AML-193 (cell line): ENCODE data around the gene FANCE.

ENCODE experiments used
- DNase-seq, 2 experiments: peaks; one replicate each; lab custom pipeline; 2025; lab: John Stamatoyannopoulos, UW

FANCE gene

DNA sequence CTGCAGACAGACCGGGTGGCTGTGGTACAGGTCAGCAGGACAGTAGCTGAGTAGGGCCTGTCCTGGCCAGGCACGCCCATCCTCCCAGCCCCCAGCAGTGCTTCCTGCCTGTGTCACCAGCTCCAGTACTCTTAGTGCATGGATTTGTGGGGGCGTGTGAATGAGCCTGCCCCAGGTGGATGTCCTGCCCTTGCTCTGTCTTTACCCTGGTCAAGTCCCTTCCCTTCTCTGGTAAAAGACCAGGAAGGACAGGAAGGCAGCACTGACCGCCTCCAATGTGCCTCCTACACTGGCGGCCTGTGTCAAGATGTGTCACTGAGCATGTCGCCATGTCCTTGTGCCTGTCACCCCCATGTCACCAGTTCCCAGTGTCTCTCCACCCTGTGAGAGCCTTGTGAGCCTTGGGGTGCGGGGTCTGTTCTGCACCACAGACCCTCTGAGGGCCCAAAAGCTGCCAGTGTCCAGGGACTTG, 32.8 kb downstream of the FANCE start:
- DNase-seq = no peak

DNA sequence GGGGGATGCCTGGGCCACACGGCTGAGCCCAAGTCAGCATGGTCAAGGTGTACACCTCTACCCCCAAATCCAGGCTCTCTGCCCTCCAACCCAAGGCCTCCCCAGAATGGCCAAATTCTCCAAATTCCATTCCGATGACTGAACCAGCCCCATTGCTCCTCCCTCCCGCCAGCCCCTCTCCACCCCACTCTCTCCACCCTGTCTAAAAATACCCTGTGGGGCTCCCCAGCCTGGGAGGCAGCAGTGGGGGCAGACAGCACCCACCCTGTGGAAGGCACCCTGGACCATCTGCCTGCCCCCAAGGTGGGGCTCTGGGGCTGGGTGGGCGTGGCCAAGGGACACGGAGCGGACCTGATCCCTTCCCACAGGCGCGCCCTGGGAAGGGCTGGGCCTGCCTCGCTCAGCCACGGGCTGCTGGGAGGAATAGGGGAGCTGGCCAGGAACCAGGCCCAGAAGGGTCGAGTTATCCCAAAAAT, 33.3 kb downstream of the FANCE start:
- no peak for DNase-seq

DNA sequence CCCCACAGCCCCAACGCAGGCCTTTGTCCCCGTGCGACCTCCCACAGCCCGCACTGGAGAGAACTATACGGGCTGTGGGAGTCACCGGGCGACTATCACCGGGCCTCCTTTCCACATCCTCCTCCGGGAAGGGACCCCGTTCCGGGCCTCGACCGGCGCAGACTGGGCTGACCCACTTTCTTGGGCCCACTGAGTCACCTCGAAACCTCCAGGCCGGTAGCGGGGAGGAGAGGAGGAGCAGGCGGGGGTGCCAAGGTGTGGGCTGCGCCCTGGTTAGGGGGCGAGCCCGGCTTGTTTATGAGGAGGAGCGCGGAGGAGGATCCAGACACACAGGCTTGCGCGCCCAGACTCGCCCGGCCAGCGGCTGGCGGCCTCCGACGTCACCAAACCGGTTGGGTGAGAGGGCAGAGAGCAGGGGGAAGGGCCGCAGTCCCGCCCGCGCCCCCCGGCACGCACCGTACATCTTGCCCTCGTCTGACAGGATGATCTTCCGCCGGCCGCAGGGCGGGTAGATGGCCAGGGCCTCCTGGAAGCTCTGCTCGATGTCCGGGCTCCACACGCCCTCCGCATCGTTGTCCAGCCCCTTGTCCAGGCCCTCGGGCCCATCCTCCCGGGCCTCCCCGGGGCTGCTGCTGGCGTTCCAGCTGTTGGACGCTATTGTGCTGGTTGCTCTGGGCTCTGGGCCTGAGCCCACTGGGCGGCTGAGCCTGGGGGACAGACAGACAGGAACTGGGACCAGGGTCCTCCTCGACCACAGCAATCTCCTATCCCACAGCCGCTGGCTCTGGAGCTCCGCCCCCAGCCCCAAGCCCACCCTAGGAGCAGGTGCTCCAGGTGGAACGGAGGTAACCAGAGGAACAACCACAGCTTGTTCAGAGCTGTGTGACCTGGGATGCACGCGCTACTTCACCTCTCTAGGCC, 34.1 kb downstream of the FANCE start:
- no peak for DNase-seq

DNA sequence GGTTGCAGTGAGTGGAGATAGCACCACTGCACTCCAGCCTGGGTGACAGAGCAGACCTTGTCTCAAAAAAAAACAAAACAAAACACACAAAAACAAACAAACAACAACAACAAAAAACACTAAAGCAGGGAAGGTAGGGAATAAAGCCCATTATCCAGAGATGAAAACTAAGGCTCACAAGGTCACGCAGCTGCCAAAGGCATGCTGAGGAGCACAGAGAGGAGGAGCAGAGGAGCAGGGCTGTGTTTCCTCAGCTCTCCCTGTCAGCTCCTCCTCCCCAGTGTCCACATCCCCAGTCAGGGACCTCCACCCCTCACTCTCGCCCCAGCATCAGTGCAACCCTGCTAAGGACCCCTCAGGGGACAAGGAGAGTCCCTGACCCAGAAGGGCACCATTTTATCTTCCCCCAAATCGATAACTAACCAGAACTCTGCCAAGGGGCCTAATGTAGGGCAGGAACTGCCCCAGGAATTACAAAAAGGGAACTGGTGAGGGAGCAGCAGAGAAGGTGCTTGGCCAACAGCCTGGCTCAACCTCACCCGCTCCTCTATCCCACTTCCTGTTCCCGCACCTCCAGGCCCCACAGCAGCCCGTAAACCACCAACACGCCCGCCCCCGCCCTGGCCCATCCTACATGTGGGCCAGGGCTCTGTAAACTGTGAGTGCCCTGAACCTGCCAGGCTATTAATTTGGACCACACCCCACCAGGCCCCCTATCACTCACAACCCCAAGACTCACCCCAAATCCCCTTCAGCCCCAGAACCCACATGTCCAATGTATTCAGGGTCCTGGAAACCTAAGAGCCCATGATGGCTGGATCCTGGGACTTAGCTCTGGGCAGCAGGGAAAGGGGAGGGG, 35.7 kb downstream of the FANCE start:
- peak; percentile 86 to 92 for DNase-seq

DNA sequence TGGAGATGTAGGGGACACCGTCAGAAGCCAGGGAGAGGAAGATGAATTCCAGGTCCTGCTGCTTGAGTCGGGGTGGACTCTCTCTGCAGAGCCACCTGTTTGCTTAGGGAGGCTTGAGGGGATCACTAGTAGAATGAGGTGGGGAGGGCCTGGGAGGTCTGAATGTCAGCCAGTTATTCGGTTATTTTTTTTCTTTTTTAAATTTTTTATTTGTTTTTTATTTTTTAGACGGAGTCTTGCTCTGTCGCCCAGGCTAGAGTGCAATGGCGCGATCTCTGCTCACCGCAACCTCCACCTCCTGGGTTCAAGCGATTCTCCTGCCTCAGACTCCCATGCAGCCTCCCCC, 36.4 kb downstream of the FANCE start:
- DNase-seq = no peak

DNA sequence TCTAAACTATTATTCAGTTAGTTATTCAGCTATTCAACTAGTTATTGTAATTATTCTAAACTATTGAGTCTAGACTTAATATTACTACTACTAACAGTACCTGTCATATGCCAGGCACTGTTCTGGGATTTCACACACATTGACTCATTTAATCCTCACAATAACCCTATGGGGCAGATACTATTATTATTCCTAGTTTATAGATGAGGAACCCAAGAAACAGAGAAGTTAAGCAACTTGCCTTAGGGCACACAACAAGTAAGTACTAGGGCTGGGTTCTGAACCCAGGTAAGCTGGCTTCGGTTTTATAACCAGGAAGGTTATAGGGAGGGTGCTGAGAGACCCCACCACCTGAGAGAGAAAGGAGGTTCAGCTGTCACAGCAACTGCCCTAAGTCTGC, 36.9 kb downstream of the FANCE start:
- DNase-seq = peak in 1 of 2 experiments; percentile 29

DNA sequence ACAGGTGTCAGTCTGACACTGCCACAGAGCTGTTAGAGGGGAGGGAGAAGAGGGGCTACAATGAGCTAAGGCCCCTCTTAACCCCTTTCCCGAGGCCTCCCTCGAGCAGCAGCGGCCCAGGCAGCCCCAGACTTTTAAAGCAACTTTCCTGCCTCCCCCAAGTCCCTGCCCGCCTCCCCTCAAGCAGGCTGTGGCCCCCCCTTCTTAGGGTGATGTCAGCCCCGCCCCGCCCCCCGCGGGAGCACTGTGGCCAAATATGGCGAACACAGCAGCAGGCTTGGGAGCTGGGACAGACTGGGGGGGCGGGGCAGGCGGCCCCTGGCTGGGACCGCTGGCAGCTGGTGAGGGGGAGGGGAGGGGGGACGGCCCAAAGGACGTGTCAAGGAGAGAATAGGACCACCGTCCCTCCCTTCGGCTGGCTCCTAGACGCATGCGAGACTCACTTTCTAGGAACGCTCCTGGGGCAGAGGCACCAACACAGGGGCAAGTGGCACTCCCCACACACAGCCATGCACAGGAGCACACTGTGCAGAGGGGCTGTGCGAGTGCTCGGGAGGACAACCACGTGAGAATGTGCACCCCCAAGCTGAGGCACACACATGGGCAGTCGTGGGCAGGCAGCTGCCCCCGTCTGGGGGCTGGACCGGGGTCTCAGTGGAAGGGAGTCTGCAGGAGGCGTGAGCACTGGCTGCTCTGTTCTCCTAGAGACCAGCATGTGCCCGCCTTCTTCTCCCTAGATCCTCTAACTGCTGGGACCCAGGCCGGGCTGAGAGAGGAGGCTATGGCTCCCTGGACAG, 38.1 kb downstream of the FANCE start:
- no peak for DNase-seq

DNA sequence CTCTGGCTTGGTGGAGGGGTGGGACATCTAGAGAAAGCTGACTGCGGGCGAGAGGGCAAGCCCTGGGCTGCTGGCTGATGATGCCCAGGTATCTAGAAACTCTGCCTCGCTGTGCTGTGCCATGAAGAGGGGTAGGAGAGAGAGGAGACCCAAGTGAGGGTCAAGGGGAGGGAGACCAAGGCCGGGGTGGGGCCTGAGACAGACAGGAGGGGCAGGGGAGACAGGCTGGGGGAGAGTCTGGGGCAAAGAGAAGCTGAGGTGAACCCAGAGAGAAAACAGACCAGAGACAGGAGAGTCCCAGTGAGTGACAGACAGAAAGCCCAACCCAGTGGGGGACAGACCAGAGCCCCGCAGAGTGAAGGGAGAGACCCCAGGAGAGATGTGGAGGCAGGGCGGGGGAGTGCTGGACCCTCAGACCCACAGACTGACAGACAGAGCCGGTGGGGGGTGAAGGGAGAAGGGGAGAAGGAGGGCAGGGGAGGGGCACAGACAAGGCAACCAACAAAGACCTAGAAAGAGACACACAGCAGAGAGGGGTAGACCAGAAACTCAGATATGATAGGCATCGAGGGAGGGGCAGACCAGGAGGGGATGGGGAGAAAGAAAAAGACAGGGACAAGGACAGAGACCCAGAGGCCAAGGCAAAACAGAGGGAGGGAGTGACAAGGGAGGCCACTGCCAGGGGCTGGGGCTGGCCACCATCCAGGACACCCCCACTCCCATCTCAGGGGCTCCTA, 38.9 kb downstream of the FANCE start:
- DNase-seq = no peak

DNA sequence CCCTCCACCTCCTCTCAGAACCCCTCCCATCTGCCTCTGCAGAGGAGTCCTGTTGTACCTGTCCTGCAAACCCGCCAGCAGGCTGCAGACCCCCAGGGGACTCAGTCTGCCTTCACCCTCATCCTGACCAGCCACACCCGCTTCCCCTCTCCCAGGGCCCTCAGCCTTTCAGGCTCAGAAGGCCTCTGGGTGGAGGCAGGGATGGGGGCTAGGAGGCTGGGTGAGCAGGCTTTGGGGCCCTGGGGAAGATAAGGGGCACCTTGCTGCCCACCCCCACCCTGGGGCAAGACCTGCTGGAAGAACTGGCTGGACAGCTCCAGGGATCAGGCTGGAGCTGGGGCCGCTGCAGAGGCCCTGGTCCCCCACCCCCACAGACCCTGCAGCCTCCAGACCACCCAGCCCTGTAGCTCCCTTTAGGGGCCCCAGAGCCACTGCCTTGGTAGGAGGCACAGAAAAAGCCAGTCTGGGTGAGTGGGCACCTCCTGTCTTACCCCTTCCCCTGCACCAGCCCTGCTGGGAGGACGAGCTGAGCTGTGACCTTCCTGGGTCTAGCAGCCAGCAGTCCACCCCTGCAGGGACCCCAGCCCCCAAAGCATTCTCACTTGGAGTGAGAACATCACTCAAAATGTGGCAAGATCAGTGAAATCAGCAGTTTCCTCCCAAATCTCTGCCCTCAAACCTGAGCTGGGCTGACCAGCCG, 39.6 kb downstream of the FANCE start:
- DNase-seq = no peak

DNA sequence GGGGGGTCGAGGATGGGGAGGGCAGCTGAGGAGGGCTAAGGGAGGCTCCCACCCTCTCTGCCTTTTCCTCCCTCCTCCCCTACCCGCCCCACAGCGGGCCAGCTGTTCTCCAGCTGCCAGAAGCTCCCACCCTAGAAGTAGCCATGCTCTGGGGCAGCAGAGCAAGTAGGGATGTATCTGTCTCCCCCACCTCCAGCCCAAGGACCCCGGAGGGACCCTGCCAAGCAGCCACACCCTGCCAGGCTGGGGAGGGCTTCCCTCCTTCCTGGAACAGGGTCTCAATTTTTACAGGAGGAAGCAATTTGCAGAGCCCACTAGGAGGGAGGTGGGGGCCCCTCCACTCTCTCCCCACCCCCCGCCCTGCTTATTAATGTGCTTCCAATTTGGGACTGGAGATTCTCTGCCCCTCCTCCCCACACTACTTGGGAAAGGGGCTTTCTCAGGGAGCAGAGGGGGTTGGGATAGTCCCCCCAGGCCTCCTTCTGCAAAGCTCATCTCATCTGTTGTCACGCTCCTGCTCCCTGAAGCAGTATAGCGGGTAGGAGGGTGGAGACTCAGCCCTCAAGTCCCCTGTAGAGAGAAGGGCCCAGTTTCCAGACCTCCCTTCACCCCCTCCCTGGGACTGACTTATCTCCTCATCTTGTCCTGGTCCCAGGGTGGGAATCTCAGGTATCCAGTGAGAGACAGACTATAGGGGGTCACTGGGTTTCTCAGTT, 40.3 kb downstream of the FANCE start:
- no peak for DNase-seq

DNA sequence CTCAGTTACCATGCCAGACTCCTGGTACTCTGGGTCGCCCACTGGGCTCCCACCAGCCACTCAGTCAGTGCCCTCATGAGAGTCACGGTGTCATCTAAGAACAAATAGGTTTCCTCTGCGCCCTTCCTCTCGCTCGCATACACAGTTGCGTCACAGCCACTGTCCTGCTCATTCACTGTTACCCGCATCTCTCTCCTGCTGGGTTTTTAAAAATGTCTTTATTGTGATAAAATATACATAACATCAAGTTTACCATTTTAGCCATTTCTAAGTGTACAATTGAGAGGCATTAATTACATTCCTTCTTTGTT, 40.8 kb downstream of the FANCE start:
- no peak for DNase-seq

DNA sequence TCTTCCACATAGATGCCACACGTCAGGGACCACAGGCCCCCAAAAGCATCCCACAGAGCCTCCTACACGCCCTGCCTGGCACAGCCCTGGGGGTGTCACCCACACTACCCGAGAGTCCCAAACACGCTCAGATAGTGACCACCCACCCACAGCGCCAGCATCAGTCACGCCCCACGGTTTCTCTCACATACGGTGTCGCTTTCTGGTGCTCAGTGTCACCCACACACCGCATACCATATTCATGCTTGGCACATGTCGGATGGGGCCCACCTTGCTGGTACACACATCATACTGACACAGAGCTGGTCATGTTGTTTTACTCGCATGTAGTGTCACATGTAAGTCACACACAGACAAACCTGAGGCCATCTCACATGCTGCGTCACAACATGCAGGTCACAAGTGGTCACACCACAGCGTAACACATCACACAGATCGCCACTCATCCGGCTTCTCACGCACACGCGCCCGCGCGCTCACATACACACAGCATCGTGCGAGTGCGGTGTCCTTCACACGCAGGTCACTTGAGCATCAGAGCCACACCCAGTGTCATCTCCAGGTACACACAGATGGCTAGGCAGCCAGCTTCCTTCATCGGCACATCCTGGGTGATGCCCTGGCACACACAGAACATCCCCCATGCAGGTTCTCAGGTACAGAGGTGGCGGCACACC, 41.3 kb downstream of the FANCE start:
- no peak for DNase-seq

DNA sequence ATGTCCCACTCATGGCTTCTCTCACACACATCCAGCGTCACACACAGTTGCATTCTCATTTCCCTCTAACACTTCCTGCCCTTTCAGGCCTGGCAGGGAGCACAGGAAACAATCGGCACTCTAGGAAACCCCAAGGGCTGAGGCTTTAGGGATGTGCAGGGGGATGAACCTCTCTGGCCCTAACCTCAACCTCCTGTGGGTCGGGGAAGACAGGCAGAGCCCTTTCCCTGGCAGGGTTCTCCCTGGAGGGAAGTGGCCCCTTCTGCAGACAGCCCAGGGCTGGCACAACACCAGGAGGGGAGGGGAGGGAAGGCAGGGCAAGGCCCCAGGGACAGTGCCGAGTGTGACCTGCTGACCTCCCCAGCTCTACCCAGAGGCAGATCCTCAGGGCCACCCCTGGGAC, 42.0 kb downstream of the FANCE start:
- DNase-seq = peak; percentile 50 to 54

DNA sequence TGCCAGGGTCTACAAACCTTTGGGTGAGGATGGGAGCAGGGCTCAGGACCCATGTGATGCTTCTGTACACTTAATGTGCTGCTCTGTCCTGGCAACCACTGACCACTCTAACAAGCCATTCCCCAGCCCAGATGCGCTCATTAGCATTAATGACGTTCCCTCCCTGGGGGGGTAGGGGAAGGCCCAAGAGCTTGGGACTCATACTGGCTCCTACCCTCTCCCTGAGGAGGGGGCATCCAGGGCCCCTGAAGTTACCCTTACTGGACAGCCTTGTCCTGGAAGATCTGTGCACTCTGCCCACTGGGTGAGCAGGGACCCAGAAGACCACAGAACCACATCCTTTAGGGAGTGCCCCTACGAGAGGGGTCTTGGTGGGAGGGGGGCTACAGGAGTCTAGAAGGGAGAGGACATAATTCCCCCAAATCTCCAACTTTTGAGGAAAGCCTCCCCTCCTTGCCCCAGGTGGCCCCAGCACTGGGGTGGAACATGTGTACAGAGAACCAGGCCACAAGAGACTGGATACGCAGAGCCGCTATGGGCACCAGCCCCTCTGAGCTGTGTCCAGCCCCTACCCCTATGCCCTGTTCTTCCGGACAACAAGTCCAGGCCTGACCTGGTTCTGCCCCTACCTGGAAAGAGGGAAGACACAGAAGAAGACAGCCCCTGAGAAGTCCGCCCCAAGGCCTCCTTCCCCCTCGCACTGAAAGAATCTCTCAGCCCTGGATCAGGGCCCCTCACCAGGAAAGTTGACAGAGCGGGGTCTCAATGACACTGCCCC, 43.3 kb downstream of the FANCE start:
- no peak for DNase-seq

DNA sequence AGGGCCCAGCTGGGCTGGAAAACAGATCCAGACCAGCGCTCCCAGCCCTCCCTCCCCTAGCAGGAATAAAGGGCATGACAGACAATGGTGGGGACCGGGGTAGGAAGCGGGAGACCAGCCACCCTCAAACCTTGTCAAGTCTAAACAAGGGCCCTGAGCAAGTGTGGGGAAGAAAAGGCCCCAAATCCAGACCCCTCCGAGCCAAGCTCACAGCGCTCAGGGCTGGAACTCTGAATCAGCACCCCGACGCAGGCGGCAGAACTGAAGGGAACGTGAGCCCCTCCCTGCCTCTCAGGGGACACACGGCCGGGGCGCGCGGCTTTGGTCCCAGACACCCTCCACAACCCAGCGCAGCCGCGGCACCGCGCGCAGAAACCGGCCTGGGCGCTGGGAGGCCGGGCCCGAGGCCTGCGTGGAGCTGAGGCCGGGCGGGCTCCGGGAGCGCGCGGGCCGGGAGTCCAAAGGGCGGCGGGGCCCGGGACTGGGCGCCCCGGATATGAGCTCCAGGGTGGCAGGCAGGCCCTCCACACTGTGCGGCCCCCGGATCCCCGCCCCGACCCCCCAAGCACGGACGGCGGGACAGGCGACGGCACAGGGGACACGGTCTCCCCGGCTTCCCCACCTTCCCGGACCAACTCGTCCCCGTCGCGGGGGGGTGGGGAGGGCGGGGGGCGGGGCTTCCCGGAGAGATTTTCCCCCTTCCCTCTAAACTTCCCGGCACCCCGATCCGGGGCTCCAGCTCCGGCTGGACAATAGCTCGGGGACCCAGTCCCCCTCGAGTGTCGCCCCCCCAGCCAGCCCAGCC, 44.1 kb downstream of the FANCE start:
- DNase-seq = no peak

DNA sequence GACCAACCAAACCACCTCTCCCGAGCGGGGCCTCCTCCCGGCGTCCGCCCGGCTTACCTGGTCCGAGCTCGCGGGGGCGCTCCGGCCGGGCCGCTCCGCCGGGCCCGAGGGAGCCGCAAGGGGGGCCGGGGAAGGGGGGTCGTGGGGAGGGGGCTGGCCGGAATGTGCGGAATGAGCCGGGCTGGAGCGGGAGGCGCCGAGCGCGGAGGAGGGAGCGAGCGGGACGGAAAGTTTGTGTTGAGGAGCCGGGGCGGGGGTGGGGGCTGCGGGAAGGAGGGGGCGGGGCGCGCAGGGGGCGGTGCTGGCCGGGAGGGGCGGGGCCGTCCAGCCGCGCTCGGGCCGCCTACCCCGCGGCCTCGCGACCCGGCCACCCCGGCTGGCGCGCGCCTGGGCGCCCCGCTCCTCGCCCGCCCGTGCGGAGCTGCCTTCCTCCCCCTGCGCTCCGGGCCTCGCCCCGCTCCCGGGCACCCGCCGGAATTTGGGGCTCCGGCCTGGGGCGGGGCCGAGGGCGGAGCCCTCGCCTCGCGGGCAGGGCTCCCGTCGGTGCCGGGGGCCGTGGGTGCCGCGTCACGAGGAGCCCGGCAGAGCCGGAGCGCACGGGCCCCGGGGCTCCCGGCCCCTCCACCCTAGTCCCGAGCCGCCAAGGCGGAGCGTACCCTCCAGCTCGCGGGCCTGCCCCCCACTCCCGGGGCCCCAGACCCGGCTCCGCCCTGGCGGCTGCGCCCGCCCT, 44.9 kb downstream of the FANCE start, which contains the start of gene TEAD3:
TEAD3 (minus strand) TSS at position 239 of the 730 bp plus-strand sequence.
- peak in 1 of 2 experiments; percentile 13 for DNase-seq
